HepG2 (cell line): ENCODE data around the gene GSTP1. TPM values are rescaled to one million over a fixed set of nuclear protein-coding genes. Genes with fewer than 3 reads are reported as not detected.

Experiments
- ATAC-seq: fragments of 200-7000 bp; cut with Tn5 transposase; 3 replicates; pipeline ENCODE4 v1.9.1; 2020; ENCODE audit warnings: mild to moderate bottlenecking, moderate library complexity
- BruUV-seq: library from RNA; stranded (reverse); fragments of 400-500 nt; replicated peaks from 2 replicates; lab custom pipeline; 2021; lab: Mats Ljungman, UMichigan
- CTCF ChIA-PET: fragments of 300-600 bp; formaldehyde crosslinking; extraction: SDS; loops from one replicate; lab custom pipeline; 2021; ENCODE audit warnings: low total read pairs, inconsistent platforms, low intra/inter-chr PET ratio; lab: Yijun Ruan, JAX
- POLR2A ChIA-PET: fragments of 350-600 bp; sonication (Branson Sonifier 250); formaldehyde crosslinking; loops from one replicate; lab custom pipeline; 2020; ENCODE audit warnings: antibody characterized with exemption, inconsistent platforms; lab: Yijun Ruan, JAX
- DNase-seq: peaks from one replicate; pipeline ENCODE4 v3.0.0-alpha.2; 2015; ENCODE audit warnings: low spot score
- FAIRE-seq: peaks from 3 replicates; lab custom pipeline; 2011; peaks lifted over from hg19 to GRCh38; lab: Jason Lieb, UNC
- H2AFZ ChIP-seq: one replicate; pipeline ENCODE4 v1.6.1; 2011; ENCODE audit warnings: low read length, inconsistent platforms
- H3K27ac ChIP-seq: fragments of 300-600 bp; 3 replicates; pipeline ENCODE4 v1.8.0; 2011; ENCODE audit warnings: mixed run types, mild to moderate bottlenecking, mixed read lengths, low read length, inconsistent platforms; ENCODE audit not compliant: insufficient read depth; ENCODE audit errors: extremely low read length
- H3K27me3 ChIP-seq, 2 experiments: fragments of 200-600 bp in 1 of 2; 2 replicates in 1 of 2; 3 replicates in 1 of 2; pipeline versions ENCODE4 v1.6.0 to v1.8.0; 2011; ENCODE audit warnings: low read length in 2 of 2, mild to moderate bottlenecking in 2 of 2, moderate library complexity in 2 of 2, inconsistent platforms in 1 of 2; ENCODE audit not compliant: insufficient read depth in 2 of 2, control insufficient read depth in 1 of 2
- H3K36me3 ChIP-seq, 2 experiments: fragments of 200-600 bp in 1 of 2; replicated peaks in 1 of 2; 2 replicates in 1 of 2; 3 replicates in 1 of 2; pipeline versions ENCODE4 v1.5.1 to v1.8.0; 2011; ENCODE audit warnings: low read length in 2 of 2, inconsistent platforms in 1 of 2; ENCODE audit not compliant: insufficient read depth in 2 of 2, control insufficient read depth in 1 of 2
- H3K4me1 ChIP-seq: 2 replicates; pipeline ENCODE4 v1.5.1; 2012; ENCODE audit warnings: low read length, inconsistent platforms; ENCODE audit not compliant: insufficient read depth
- H3K4me2 ChIP-seq: 2 replicates; pipeline ENCODE4 v1.6.0; 2011; ENCODE audit warnings: low read depth, low read length, inconsistent platforms
- H3K4me3 ChIP-seq, 3 experiments: fragments of 200-600 bp in 1 of 3; sonication (generic), shearing (Covaris generic) in 1 of 3; replicated peaks in 1 of 3; 2 replicates each; pipeline ENCODE4 v1.5.1; 2011 to 2016; ENCODE audit warnings: low read length in 3 of 3, inconsistent platforms in 2 of 3, low read depth in 2 of 3, mild to moderate bottlenecking in 2 of 3, control low read depth in 1 of 3, mixed read lengths in 1 of 3; ENCODE audit not compliant: insufficient read depth in 1 of 3
- H3K79me2 ChIP-seq: one replicate; pipeline ENCODE4 v1.6.1; 2011; ENCODE audit warnings: low read length, inconsistent platforms; ENCODE audit not compliant: insufficient read depth
- H3K9ac ChIP-seq: 2 replicates; pipeline ENCODE4 v1.6.0; 2011; ENCODE audit warnings: mild to moderate bottlenecking, low read depth, low read length, inconsistent platforms; ENCODE audit not compliant: insufficient read depth
- H3K9me3 ChIP-seq: 2 replicates; pipeline ENCODE4 v1.5.1; 2012; ENCODE audit warnings: mild to moderate bottlenecking, low read length
- H4K20me1 ChIP-seq: 2 replicates; pipeline ENCODE4 v1.6.0; 2011; ENCODE audit warnings: inconsistent platforms, mild to moderate bottlenecking, low read length, moderate library complexity; ENCODE audit not compliant: insufficient read depth
- CCDC6 ChIP-seq: sonication (generic); formaldehyde crosslinking; IDR thresholded peaks from 2 replicates; pipeline ENCODE4 v1.8.1; 2022; ENCODE audit warnings: mild to moderate bottlenecking, missing genetic modification reagents, moderate library complexity
- CHCHD3 ChIP-seq: sonication (generic); formaldehyde crosslinking; IDR thresholded peaks from 2 replicates; pipeline ENCODE4 v1.8.0; 2022; ENCODE audit warnings: mild to moderate bottlenecking, missing genetic modification reagents, moderate library complexity
- E2F1 ChIP-seq: sonication (generic); formaldehyde crosslinking; IDR thresholded peaks from 2 replicates; pipeline ENCODE4 v1.5.0; 2020; ENCODE audit warnings: missing genetic modification reagents
- FOXJ3 ChIP-seq: sonication (generic); formaldehyde crosslinking; IDR thresholded peaks from 2 replicates; pipeline ENCODE4 v1.4.0; 2020; ENCODE audit warnings: missing genetic modification reagents, mild to moderate bottlenecking, borderline replicate concordance
- ISL2 ChIP-seq: sonication (generic); formaldehyde crosslinking; IDR thresholded peaks from 2 replicates; pipeline ENCODE4 v1.5.0; 2020; ENCODE audit warnings: missing genetic modification reagents
- NR2F1 ChIP-seq, 2 experiments: fragments of 450-650 bp in 1 of 2; formaldehyde crosslinking in 1 of 2; IDR thresholded peaks; 2 replicates each; pipeline versions ENCODE4 v1.5.0 to v1.6.1; 2016 to 2020; ENCODE audit warnings: mild to moderate bottlenecking in 1 of 2, missing compliant biosample characterization in 1 of 2, missing genetic modification reagents in 1 of 2, moderate library complexity in 1 of 2
- PITX1 ChIP-seq: sonication (generic); formaldehyde crosslinking; IDR thresholded peaks from 2 replicates; pipeline ENCODE4 v1.5.1; 2020; ENCODE audit warnings: mild to moderate bottlenecking, missing genetic modification reagents
- RCOR2 ChIP-seq: IDR thresholded peaks from 2 replicates; pipeline ENCODE4 v1.6.1; 2016; ENCODE audit warnings: missing biosample characterization, missing genetic modification reagents
- RXRA ChIP-seq: sonication (generic); formaldehyde crosslinking; IDR thresholded peaks from 2 replicates; pipeline ENCODE4 v1.5.1; 2020; ENCODE audit warnings: missing genetic modification reagents
- ZBTB25 ChIP-seq: IDR thresholded peaks from 2 replicates; pipeline ENCODE4 v1.6.1; 2018; ENCODE audit warnings: missing genetic modification reagents
- ZHX1 ChIP-seq: sonication (generic); formaldehyde crosslinking; IDR thresholded peaks from 2 replicates; pipeline ENCODE4 v1.8.1; 2022; ENCODE audit warnings: low read depth, mild to moderate bottlenecking, missing genetic modification reagents
- ZNF263 ChIP-seq: sonication (generic); formaldehyde crosslinking; IDR thresholded peaks from 2 replicates; pipeline ENCODE4 v1.4.0; 2020; ENCODE audit warnings: missing genetic modification reagents
- ZNF646 ChIP-seq: sonication (generic); formaldehyde crosslinking; IDR thresholded peaks from 2 replicates; pipeline ENCODE4 v1.9.0; 2021; ENCODE audit warnings: mild to moderate bottlenecking, missing genetic modification reagents
- WGBS: methylation state at CpG from one replicate; pipeline ENCODE4 v1.1.6; 2017; ENCODE audit warnings: low lambda C conversion rate; 5-methylcytosine and 5-hydroxymethylcytosine counted together
- in situ Hi-C: cut with HindIII; loops from 2 replicates; pipeline ENCODE4 v1.10.0; 2017; ENCODE audit warnings: low pct_unique_long_range_greater_than_20kb; ENCODE audit not compliant: extremely low pct_ligation_motif_present
- intact Hi-C: fragments of 100-400 bp; cut with micrococcal nuclease; formaldehyde crosslinking; loops from one replicate; pipeline ENCODE4 v1.10.0; 2022; ENCODE audit not compliant: unreplicated experiment
- polyA plus RNA-seq, 8 experiments: library from polyadenylated mRNA; depleted of rRNA in 3 of 8; stranded (reverse) in 7 of 8; unstranded in 1 of 8; fragments of >200 nt; fragmentation: Illumina TruSeq in 4 of 8; extraction: Trizol in 4 of 8; gene quantifications; 2 replicates each; pipeline versions ENCODE4 v1.2.1 to v1.2.3, GENCODE V29; 2011 to 2016; ENCODE audit warnings: low read depth in 4 of 8, missing spikeins in 1 of 8, mixed read lengths in 1 of 8; ENCODE audit not compliant: insufficient read depth in 1 of 8
- total RNA-seq, 5 experiments: library from RNA; depleted of rRNA; stranded (reverse); fragments of >200 nt; fragmentation: Illumina TruSeq; extraction: Trizol; gene quantifications; 2 replicates each; pipeline ENCODE4 v1.2.3, GENCODE V29; 2016; ENCODE audit warnings: low read depth in 1 of 5

The GSTP1 gene
- total and polyA plus RNA-seq, 2 of the 13 experiments (the other 11 are each of a cell fraction or from before 2014, with no cell fraction given): not detected

GRCh38 chr11:67581469-67581868 lies 2.1 kb upstream of the GSTP1 start:
- H3K27me3 ChIP-seq: peaks cover 2 to 5% of the 10 kb centered on the region in 2 experiments; a peak in 2 of 5 replicates
- peak; percentile 49 for DNase-seq
- peak overlapping the region; percentile 18 to 41 (median 31); a peak in 5 of 6 replicates for H3K4me3 ChIP-seq
- no TSS peak for BruUV-seq
- ChIA-PET CTCF (no interaction called here), POLR2A (no interaction called here)
- peak; percentile 54 for ATAC-seq
- FAIRE-seq: peak; percentile 63
- no peak overlapping the region for H3K9ac ChIP-seq
- WGBS: 0% methylated on average over 10 of the region's 11 CpGs
- H3K36me3 ChIP-seq: no peaks in the 10 kb centered on the region
- H3K9me3 ChIP-seq: no peaks in the 10 kb centered on the region
- in situ Hi-C loops: no loop called here
- no peaks in the 10 kb centered on the region for H4K20me1 ChIP-seq
- intact Hi-C loops: loop anchor here (1.0 kb wide), 1 partner anchor 25 kb away; the partner anchor contains the start of gene NDUFV1
- H2AFZ ChIP-seq: no peak overlapping the region
- H3K79me2 ChIP-seq: no peaks in the 10 kb centered on the region
- H3K4me2 ChIP-seq: peak overlapping the region; percentile 69
- H3K4me1 ChIP-seq: peaks cover 46% of the 10 kb centered on the region
- H3K27ac ChIP-seq: no peak overlapping the region
- TF ChIP-seq ZBTB25: no peak
- TF ChIP-seq RCOR2 (CRISPR knock-in tag): no peak
- no peak for TF ChIP-seq ZNF263 (CRISPR knock-in tag)
- no peak for TF ChIP-seq CHCHD3 (CRISPR knock-in tag)
- peak; percentile 71; the same call in 1 of the 2 replicates for TF ChIP-seq PITX1 (CRISPR knock-in tag)
- TF ChIP-seq ISL2 (CRISPR knock-in tag): 0 out of 2 replicates have a peak, but pooled peaks have one; percentile 24
- no peak for TF ChIP-seq ZHX1 (CRISPR knock-in tag)
- TF ChIP-seq FOXJ3 (CRISPR knock-in tag): no peak
- peak; percentile 73; the same call in 1 of the 2 replicates for TF ChIP-seq RXRA (CRISPR knock-in tag)
- TF ChIP-seq CCDC6 (CRISPR knock-in tag): no peak
- no peak for TF ChIP-seq E2F1 (CRISPR knock-in tag)
- no peak for TF ChIP-seq ZNF646 (CRISPR knock-in tag)
- peak; percentile 84 to 94; a peak in 3 of 4 replicates for TF ChIP-seq NR2F1 (CRISPR knock-in tag; IDR thresholded peaks at IDR 0.05)
